A673 (cell line): ENCODE measurements around the gene FAM161B.

Experiments
- EZH2 ChIP-seq: fragments of 200-600 bp; sonication (generic); IDR thresholded peaks from 2 replicates; pipeline ENCODE4 v1.6.1; 2017; ENCODE audit warnings: borderline replicate concordance, low read depth, mild to moderate bottlenecking, mixed read lengths, antibody characterized with exemption, low read length; ENCODE audit not compliant: poor library complexity, severe bottlenecking
- TF ChIP-seq, protein P1 (sequence below): fragments of 300-800, 200-600 bp; sonication (generic); conservative IDR thresholded peaks from 2 replicates; pipeline ENCODE4 v1.5.1; 2017; ENCODE audit warnings: low read depth, mild to moderate bottlenecking, antibody characterized with exemption, low read length, moderate library complexity, mixed read lengths

DNA sequence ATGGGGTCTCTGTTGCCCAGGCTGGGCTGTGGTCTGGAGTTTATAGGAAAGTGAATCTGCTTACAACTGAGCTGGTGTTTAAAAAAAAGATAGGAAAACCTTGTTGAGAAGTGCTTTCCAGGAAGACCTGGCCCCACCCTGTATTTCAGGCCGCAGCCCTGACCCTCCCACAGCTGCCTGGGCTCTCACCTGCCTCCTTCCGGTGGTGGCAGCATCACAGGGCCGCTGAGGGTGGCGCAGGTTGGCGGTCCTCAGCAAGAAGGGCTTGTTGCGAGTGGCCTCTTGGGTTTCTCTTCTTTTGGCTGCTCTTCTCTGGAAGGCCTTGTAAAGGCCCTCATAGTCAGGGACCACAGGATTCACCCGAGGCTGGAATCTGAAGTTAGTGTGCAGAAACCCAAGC lies 7.7 kb downstream of the FAM161B start:
- TF ChIP-seq, protein P1, sequence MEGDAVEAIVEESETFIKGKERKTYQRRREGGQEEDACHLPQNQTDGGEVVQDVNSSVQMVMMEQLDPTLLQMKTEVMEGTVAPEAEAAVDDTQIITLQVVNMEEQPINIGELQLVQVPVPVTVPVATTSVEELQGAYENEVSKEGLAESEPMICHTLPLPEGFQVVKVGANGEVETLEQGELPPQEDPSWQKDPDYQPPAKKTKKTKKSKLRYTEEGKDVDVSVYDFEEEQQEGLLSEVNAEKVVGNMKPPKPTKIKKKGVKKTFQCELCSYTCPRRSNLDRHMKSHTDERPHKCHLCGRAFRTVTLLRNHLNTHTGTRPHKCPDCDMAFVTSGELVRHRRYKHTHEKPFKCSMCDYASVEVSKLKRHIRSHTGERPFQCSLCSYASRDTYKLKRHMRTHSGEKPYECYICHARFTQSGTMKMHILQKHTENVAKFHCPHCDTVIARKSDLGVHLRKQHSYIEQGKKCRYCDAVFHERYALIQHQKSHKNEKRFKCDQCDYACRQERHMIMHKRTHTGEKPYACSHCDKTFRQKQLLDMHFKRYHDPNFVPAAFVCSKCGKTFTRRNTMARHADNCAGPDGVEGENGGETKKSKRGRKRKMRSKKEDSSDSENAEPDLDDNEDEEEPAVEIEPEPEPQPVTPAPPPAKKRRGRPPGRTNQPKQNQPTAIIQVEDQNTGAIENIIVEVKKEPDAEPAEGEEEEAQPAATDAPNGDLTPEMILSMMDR, result no peak
- no peak for TF ChIP-seq EZH2
